ENCODE measurements around the gene PLIN4. TPM values are rescaled to one million over a fixed set of nuclear protein-coding genes. Genes with fewer than 3 reads are reported as not detected.
A peak's percentile ranks its signal among the peaks of the same experiment; 100 is the strongest.

PLIN4 gene
- total and polyA plus RNA-seq, 9 of the 15 experiments (the other 6 are each of a cell fraction or from before 2014, with no cell fraction given): 0.04 to 0.16 (median 0.07) TPM; not detected in 3

GRCh38 chr19:4501691-4502090 is 16.6 kb downstream of the PLIN4 start:
- Histone ChIP-seq H3K79me2 (ENCODE audit: control insufficient read depth, insufficient read depth, low read length) (no peaks in the 10 kb centered on the region), H4K20me1 (replicated peaks; ENCODE audit: control insufficient read depth, insufficient read depth, low read length) (peaks cover 5% of the 10 kb centered on the region; the same call in 1 of the 2 replicates), H3K36me3 (ENCODE audit: control insufficient read depth, insufficient read depth, low read length) (peaks cover 36% of the 10 kb centered on the region; the same call in 1 of the 3 replicates), H3K4me3 (no peak overlapping the region), H3K27ac (ENCODE audit: extremely low read depth, low read depth, low read length) (no peak overlapping the region), H3K9me3 (replicated peaks; ENCODE audit: control insufficient read depth, insufficient read depth, low read depth, low read length) (no peaks in the 10 kb centered on the region), H3K9me1 (ENCODE audit: control insufficient read depth, insufficient read depth, low read length) (peaks cover 3% of the 10 kb centered on the region), H3K27me3 (ENCODE audit: control insufficient read depth in 2 of 2, insufficient read depth in 2 of 2, low read length in 2 of 2) (no peaks in the 10 kb centered on the region), H2AFZ (ENCODE audit: low read depth, low read length) (no peak overlapping the region), H3K4me2 (ENCODE audit: insufficient read depth, low read length) (no peak overlapping the region), H3K9ac (ENCODE audit: insufficient read depth in 1 of 2, low read depth in 2 of 2, low read length in 2 of 2) (no peak overlapping the region), H3K4me1 (replicated peaks in 1 of 2; ENCODE audit: control insufficient read depth in 2 of 2, insufficient read depth in 2 of 2, low read length in 2 of 2) (peaks cover 0 to 53% of the 10 kb centered on the region in 2 experiments; a peak in 2 of 5 replicates)
- TSS peak; percentile 38 for BruUV-seq (replicated peaks)
- ChIA-PET POLR2A (interaction anchor here (1.2 kb wide), 1 partner anchor 14 kb away, joined by 3 read pairs; no protein-coding TSS in a partner anchor), CTCF (ENCODE audit: low intra/inter-chr PET ratio) (no interaction called here)
- DNase-seq (ENCODE audit: extremely low read depth in 1 of 4, low spot score in 3 of 4) (no peak), ATAC-seq (no peak), FAIRE-seq (no peak)
- TF ChIP-seq GMEB1 (CRISPR knock-in tag; IDR thresholded peaks at IDR 0.05): no peak
- no peak for TF ChIP-seq NCOR1 (IDR thresholded peaks at IDR 0.05)
- no peak for TF ChIP-seq ZNF696 (CRISPR knock-in tag; conservative IDR thresholded peaks at IDR 0.05)
- no peak for TF ChIP-seq EP400 (IDR thresholded peaks at IDR 0.05)
- no peak for TF ChIP-seq ZFPM2 (CRISPR knock-in tag; IDR thresholded peaks at IDR 0.05)
- no peak for TF ChIP-seq NFIX (CRISPR knock-in tag; IDR thresholded peaks at IDR 0.05; ENCODE audit: low read depth)
- no peak for TF ChIP-seq AFF4 (CRISPR knock-in tag; IDR thresholded peaks at IDR 0.05)
- TF ChIP-seq C11orf30 (IDR thresholded peaks at IDR 0.05; ENCODE audit: low read depth): no peak
- no peak for TF ChIP-seq PCBP2 (IDR thresholded peaks at IDR 0.05; ENCODE audit: low read depth, low read length, poor library complexity, severe bottlenecking)
- no peak for TF ChIP-seq ZNF311 (CRISPR knock-in tag; IDR thresholded peaks at IDR 0.05)
- TF ChIP-seq EP300 (IDR thresholded peaks at IDR 0.05; ENCODE audit: low read length): no peak
- TF ChIP-seq FOXK2 (conservative IDR thresholded peaks at IDR 0.05 in 1 of 2, IDR thresholded peaks at IDR 0.05 in 1 of 2; ENCODE audit: low read depth in 2 of 2): no peak
- no peak for TF ChIP-seq XRCC5 (IDR thresholded peaks at IDR 0.05; ENCODE audit: low read depth, low read length)
- in situ Hi-C loops (cut with MboI): no loop called here
- WGBS (ENCODE audit: insufficient coverage, low coverage, missing lambda C conversion rate): 97% methylated on average over 20 of the region's 25 CpGs
- intact Hi-C loops (cut with micrococcal nuclease): no loop called here

Measured in K562 (cell line).